ENCODE data around the gene FLVCR2.
A peak's percentile ranks its signal among the peaks of the same experiment; 100 is the strongest.

Gene FLVCR2

GRCh38 chr14:75568791-75569190 lies 9.6 kb upstream of the FLVCR2 start:
- in situ Hi-C loops (cut with HindIII; ENCODE audit: low sequenced_read_pairs), result no loop called here
- no peak overlapping the region for H3K4me3 ChIP-seq (ENCODE audit: low read depth, low read length)
- no peak for DNase-seq (ENCODE audit: low read depth)
- no peak for TF ChIP-seq CTCF (IDR thresholded peaks at IDR 0.05; ENCODE audit: low read depth, low read length, missing control alignments)

DNA sequence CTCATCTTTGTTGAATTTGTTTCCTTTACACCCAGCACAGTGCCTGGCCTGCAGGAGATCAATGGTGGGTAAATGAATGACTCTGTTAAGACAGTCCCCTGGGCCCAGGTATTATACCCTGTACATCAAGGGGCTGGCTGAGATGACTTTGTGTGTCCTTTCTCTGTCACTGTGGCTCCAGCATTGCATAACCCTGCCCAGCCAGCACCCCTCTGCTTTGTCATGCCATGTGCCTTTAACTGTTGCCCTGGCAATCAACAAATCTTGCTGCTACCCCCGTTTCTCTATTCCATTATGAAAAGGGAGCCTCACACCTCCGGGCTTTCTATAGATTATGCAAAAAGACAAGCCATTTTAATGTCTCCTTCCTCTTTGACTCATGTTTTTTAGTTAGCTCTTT lies 7.6 kb upstream of the FLVCR2 start:
- DNase-seq (ENCODE audit: low read depth), result no peak
- in situ Hi-C loops (cut with HindIII; ENCODE audit: low sequenced_read_pairs), result loop anchor here (5.0 kb wide), 1 partner anchor 92 kb away; the partner anchor contains the start of genes ERG28 and TTLL5
- no peak for TF ChIP-seq CTCF (IDR thresholded peaks at IDR 0.05; ENCODE audit: low read depth, low read length, missing control alignments)
- no peak overlapping the region for H3K4me3 ChIP-seq (ENCODE audit: low read depth, low read length)

GRCh38 chr14:75572104-75572503 lies 6.3 kb upstream of the FLVCR2 start:
- no peak overlapping the region for H3K4me3 ChIP-seq (ENCODE audit: low read depth, low read length)
- TF ChIP-seq CTCF (IDR thresholded peaks at IDR 0.05; ENCODE audit: low read depth, low read length, missing control alignments), result no peak
- DNase-seq (ENCODE audit: low read depth), result no peak
- in situ Hi-C loops (cut with HindIII; ENCODE audit: low sequenced_read_pairs), result loop anchor here (5.0 kb wide), 1 partner anchor 90 kb away; the partner anchor contains the start of genes ERG28 and TTLL5

DNA sequence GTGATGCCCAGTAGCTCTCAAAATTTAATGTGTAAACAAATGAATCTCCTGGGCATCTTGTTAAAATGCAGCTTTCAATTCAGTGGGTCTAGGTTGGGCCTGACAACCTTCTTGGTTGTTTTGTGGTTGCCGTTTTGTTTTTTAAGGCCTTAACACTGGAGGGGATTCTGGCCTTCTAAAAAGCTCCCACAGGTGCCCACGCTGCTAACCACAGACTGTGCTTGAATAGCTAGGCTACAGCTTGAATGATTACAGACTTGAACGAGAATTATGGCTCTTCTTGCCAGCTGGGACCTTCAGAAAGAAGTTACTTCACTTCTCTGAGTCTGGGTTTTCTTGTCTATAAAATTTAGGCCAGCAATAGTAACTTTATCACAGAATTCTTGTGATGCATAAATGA lies 1.3 kb upstream of the FLVCR2 start:
- TF ChIP-seq CTCF (IDR thresholded peaks at IDR 0.05; ENCODE audit: low read depth, low read length, missing control alignments), result no peak
- H3K4me3 ChIP-seq (ENCODE audit: low read depth, low read length), result no peak overlapping the region
- DNase-seq (ENCODE audit: low read depth), result no peak
- in situ Hi-C loops (cut with HindIII; ENCODE audit: low sequenced_read_pairs), result no loop called here

DNA sequence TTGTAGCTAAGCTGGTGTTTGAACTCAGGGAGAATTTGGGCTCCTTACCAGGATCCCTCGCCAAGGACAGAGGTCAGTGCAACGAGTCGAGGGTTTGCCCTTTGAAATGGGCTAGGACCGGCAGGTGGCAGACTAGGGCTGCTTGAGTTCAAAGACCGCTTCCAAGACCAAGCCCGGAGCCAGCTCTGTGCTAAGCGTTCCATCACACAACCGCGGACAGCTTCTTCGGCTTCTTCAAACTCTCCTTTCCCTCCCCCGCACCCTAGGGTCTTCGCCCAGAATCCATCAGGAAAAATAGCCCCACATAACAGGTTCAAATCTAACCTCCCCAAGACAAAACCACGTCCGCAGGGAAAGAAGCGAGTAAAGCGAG lies 705 bp upstream of the FLVCR2 start:
- H3K4me3 ChIP-seq (ENCODE audit: low read depth, low read length), result peak overlapping the region; percentile 52
- peak; percentile 59 for DNase-seq (ENCODE audit: low read depth)
- peak; percentile 81 for TF ChIP-seq CTCF (IDR thresholded peaks at IDR 0.05; ENCODE audit: low read depth, low read length, missing control alignments)
- in situ Hi-C loops (cut with HindIII; ENCODE audit: low sequenced_read_pairs), result no loop called here

GRCh38 chr14:75578786-75579337 lies 442 bp downstream of the FLVCR2 start:
- peak overlapping the region; percentile 52 for H3K4me3 ChIP-seq (ENCODE audit: low read depth, low read length)
- DNase-seq (ENCODE audit: low read depth), result no peak
- peak; percentile 38 for TF ChIP-seq CTCF (IDR thresholded peaks at IDR 0.05; ENCODE audit: low read depth, low read length, missing control alignments)
- in situ Hi-C loops (cut with HindIII; ENCODE audit: low sequenced_read_pairs), result no loop called here

Data from astrocyte of the cerebellum (primary cell).